ENCODE data around the gene CD99.

CD99 gene

GRCh38 chrX:2676794-2677675 is 14.1 kb upstream of the CD99 start:
- H3K79me2 ChIP-seq (ENCODE audit: low read length), result no peaks in the 10 kb centered on the region
- no peak overlapping the region for H3K9ac ChIP-seq (ENCODE audit: low read length)
- no peak overlapping the region for H3K4me3 ChIP-seq (ENCODE audit: low read length)
- H3K27me3 ChIP-seq (ENCODE audit: low read depth, low read length), result peaks cover 10% of the 10 kb centered on the region
- H3K36me3 ChIP-seq (replicated peaks; ENCODE audit: low read depth, low read length), result no peaks in the 10 kb centered on the region
- no peak overlapping the region for H3K4me2 ChIP-seq (ENCODE audit: low read length)
- no peak for TF ChIP-seq EZH2phosphoT487 (IDR thresholded peaks at IDR 0.05; ENCODE audit: low read depth)
- TF ChIP-seq, protein P1, sequence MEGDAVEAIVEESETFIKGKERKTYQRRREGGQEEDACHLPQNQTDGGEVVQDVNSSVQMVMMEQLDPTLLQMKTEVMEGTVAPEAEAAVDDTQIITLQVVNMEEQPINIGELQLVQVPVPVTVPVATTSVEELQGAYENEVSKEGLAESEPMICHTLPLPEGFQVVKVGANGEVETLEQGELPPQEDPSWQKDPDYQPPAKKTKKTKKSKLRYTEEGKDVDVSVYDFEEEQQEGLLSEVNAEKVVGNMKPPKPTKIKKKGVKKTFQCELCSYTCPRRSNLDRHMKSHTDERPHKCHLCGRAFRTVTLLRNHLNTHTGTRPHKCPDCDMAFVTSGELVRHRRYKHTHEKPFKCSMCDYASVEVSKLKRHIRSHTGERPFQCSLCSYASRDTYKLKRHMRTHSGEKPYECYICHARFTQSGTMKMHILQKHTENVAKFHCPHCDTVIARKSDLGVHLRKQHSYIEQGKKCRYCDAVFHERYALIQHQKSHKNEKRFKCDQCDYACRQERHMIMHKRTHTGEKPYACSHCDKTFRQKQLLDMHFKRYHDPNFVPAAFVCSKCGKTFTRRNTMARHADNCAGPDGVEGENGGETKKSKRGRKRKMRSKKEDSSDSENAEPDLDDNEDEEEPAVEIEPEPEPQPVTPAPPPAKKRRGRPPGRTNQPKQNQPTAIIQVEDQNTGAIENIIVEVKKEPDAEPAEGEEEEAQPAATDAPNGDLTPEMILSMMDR (IDR thresholded peaks at IDR 0.05; ENCODE audit: low read depth, low read length), result no peak
- H2AFZ ChIP-seq (ENCODE audit: low read depth, low read length), result no peak overlapping the region
- H3K27ac ChIP-seq (ENCODE audit: low read length), result no peak overlapping the region
- no peaks in the 10 kb centered on the region for H3K4me1 ChIP-seq (ENCODE audit: low read length)
- H4K20me1 ChIP-seq (ENCODE audit: insufficient read depth, low read length), result no peaks in the 10 kb centered on the region
- H3K9me3 ChIP-seq (ENCODE audit: insufficient read depth, low read length), result no peaks in the 10 kb centered on the region

- H3K4me2 ChIP-seq (ENCODE audit: low read length), result no peak overlapping the region
- no peak overlapping the region for H3K9ac ChIP-seq (ENCODE audit: low read length)
- peaks cover 10% of the 10 kb centered on the region for H3K27me3 ChIP-seq (ENCODE audit: low read depth, low read length)
- H3K9me3 ChIP-seq (ENCODE audit: insufficient read depth, low read length), result no peaks in the 10 kb centered on the region
- H3K36me3 ChIP-seq (replicated peaks; ENCODE audit: low read depth, low read length), result no peaks in the 10 kb centered on the region
- no peak overlapping the region for H3K4me3 ChIP-seq (ENCODE audit: low read length)
- no peak overlapping the region for H2AFZ ChIP-seq (ENCODE audit: low read depth, low read length)
- no peaks in the 10 kb centered on the region for H3K79me2 ChIP-seq (ENCODE audit: low read length)
- H4K20me1 ChIP-seq (ENCODE audit: insufficient read depth, low read length), result no peaks in the 10 kb centered on the region
- TF ChIP-seq, protein P1 (IDR thresholded peaks at IDR 0.05; ENCODE audit: low read depth, low read length), result no peak
- TF ChIP-seq EZH2phosphoT487 (IDR thresholded peaks at IDR 0.05; ENCODE audit: low read depth), result no peak
- no peaks in the 10 kb centered on the region for H3K4me1 ChIP-seq (ENCODE audit: low read length)
- no peak overlapping the region for H3K27ac ChIP-seq (ENCODE audit: low read length)
Measured at GRCh38 chrX:2677764-2678163, 13.3 kb upstream of the CD99 start.

DNA sequence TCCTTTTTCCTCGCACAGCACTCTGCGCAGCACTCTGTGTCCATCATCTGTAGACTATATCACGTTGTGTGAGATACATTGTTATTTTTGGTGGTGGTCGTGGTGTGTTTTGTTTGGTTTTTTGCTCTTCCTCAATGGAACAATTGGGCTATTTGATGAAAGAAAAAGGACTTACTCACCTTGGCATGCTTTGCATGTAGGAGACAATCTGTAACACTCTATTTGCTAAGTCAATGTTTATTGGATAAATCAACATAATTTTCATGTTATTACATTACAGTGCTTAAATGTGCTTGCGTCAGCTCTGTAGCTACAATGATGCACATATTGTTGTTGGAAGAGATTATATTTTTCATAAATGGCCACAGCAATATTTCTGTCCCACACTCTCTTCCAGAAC is 12.5 kb upstream of the CD99 start:
- no peaks in the 10 kb centered on the region for H3K79me2 ChIP-seq (ENCODE audit: low read length)
- no peak overlapping the region for H3K9ac ChIP-seq (ENCODE audit: low read length)
- H3K36me3 ChIP-seq (replicated peaks; ENCODE audit: low read depth, low read length), result no peaks in the 10 kb centered on the region
- no peaks in the 10 kb centered on the region for H4K20me1 ChIP-seq (ENCODE audit: insufficient read depth, low read length)
- TF ChIP-seq, protein P1 (IDR thresholded peaks at IDR 0.05; ENCODE audit: low read depth, low read length), result no peak
- no peak for TF ChIP-seq EZH2phosphoT487 (IDR thresholded peaks at IDR 0.05; ENCODE audit: low read depth)
- H3K4me3 ChIP-seq (ENCODE audit: low read length), result no peak overlapping the region
- no peak overlapping the region for H3K27ac ChIP-seq (ENCODE audit: low read length)
- no peaks in the 10 kb centered on the region for H3K9me3 ChIP-seq (ENCODE audit: insufficient read depth, low read length)
- peaks cover 10% of the 10 kb centered on the region for H3K27me3 ChIP-seq (ENCODE audit: low read depth, low read length)
- H3K4me1 ChIP-seq (ENCODE audit: low read length), result no peaks in the 10 kb centered on the region
- no peak overlapping the region for H2AFZ ChIP-seq (ENCODE audit: low read depth, low read length)
- no peak overlapping the region for H3K4me2 ChIP-seq (ENCODE audit: low read length)

DNA sequence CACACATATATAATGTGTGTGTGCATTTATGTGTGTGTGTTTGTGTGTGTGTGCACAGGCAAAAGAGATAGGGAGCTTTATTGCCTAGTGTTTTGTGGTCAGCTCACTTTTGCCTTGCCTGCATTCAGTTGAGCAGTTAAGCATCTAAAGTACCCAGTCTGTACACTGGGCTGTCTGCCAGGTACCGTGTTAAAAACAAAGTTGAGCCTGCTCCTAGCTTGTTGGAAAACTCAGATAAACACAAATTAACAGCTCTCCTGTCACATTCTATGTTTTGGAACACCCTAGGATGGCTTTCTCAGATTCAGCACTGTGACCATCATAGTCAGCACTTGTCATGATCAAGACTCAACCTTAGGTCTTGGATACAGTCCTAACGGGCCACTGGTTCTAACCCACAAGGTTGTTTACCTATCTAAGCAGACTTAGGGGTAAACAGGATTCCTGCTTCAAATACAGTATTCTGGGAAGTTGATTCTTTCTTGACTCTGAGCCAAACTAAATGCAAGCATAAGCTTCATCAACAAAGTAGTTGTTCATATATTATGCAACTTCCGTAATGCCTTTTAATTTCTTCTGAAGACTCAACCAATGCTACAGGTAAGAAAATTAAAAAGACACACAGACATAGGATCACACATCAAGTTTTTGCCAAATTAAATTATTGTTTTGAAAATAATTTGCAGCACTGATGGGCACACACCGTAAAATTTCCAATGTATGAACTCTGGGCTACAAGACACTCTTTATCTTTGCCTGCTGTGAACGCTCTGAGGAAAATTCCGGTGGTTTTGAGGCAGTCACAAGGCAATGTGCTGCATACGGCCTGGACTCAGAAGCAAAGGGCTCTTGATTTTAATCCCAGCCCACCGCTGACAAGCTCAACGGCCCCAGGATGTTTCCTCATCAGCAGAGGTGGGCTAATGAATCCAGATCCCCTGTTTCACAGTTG is 11.3 kb upstream of the CD99 start:
- Histone ChIP-seq H3K9ac (ENCODE audit: low read length) (no peak overlapping the region), H3K4me2 (ENCODE audit: low read length) (no peak overlapping the region), H3K79me2 (ENCODE audit: low read length) (no peaks in the 10 kb centered on the region), H2AFZ (ENCODE audit: low read depth, low read length) (no peak overlapping the region), H3K27ac (ENCODE audit: low read length) (no peak overlapping the region), H3K27me3 (ENCODE audit: low read depth, low read length) (peaks cover 10% of the 10 kb centered on the region), H4K20me1 (ENCODE audit: insufficient read depth, low read length) (no peaks in the 10 kb centered on the region), H3K4me1 (ENCODE audit: low read length) (no peaks in the 10 kb centered on the region), H3K4me3 (ENCODE audit: low read length) (no peak overlapping the region), H3K9me3 (ENCODE audit: insufficient read depth, low read length) (no peaks in the 10 kb centered on the region), H3K36me3 (replicated peaks; ENCODE audit: low read depth, low read length) (no peaks in the 10 kb centered on the region)
- no peak for TF ChIP-seq EZH2phosphoT487 (IDR thresholded peaks at IDR 0.05; ENCODE audit: low read depth)
- TF ChIP-seq, protein P1 (IDR thresholded peaks at IDR 0.05; ENCODE audit: low read depth, low read length), result no peak

All from OCI-LY3 (cell line).